Gastroesophageal sphincter (tissue), 3 donors: ENCODE results near the gene SLC39A12.

Experiments
- POLR2A ChIP-seq, 2 donors: fragments of 450-650 bp; IDR thresholded peaks; one replicate each; pipeline ENCODE4 v1.6.1; 2017; ENCODE audit warnings: antibody characterized with exemption in 2 of 2, mild to moderate bottlenecking in 2 of 2, moderate library complexity in 1 of 2
- TF ChIP-seq, protein P1 (sequence below), 4 experiments: fragments of 200-600 bp in 2 of 4; fragments of 450-650 bp in 2 of 4; sonication (generic) in 1 of 4; IDR thresholded peaks; one replicate each; pipeline ENCODE4 v1.5.1; 2017 to 2019; ENCODE audit warnings: antibody characterized with exemption in 4 of 4, mild to moderate bottlenecking in 2 of 4, moderate library complexity in 2 of 4

DNA sequence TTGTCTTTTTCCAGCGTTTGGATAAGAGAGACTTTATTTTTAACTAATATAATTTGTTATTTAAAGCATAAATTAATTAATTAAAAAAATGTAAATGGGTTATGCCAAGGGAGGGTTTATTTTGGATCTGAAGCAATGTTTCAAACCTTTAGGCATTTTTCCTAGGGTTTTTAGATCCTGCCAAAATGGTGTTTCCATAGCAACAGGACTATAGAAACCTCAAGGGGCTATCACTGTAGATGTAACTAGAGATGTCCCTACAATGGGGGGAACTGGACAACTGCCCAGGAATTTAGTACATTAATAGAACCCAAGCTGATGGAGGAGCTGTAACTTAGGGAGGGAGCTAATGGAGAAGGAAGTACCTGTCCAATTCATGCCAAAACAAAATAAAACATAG lies 57.3 kb downstream of the SLC39A12 start:
- TF ChIP-seq POLR2A (IDR thresholded peaks at IDR 0.05), result no peak
- TF ChIP-seq, protein P1, sequence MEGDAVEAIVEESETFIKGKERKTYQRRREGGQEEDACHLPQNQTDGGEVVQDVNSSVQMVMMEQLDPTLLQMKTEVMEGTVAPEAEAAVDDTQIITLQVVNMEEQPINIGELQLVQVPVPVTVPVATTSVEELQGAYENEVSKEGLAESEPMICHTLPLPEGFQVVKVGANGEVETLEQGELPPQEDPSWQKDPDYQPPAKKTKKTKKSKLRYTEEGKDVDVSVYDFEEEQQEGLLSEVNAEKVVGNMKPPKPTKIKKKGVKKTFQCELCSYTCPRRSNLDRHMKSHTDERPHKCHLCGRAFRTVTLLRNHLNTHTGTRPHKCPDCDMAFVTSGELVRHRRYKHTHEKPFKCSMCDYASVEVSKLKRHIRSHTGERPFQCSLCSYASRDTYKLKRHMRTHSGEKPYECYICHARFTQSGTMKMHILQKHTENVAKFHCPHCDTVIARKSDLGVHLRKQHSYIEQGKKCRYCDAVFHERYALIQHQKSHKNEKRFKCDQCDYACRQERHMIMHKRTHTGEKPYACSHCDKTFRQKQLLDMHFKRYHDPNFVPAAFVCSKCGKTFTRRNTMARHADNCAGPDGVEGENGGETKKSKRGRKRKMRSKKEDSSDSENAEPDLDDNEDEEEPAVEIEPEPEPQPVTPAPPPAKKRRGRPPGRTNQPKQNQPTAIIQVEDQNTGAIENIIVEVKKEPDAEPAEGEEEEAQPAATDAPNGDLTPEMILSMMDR (IDR thresholded peaks at IDR 0.05), result no peak
